DOHH2 (cell line): ENCODE data around the gene CHD9.

Source experiments
- H3F3A ChIP-seq: fragments of 200-600 bp; sonication (generic), shearing (Covaris generic); 2 replicates; pipeline ENCODE4 v1.6.0; 2016; ENCODE audit warnings: antibody characterized with exemption, mild to moderate bottlenecking; ENCODE audit not compliant: control insufficient read depth, insufficient read depth
- H3K27ac ChIP-seq: fragments of 200-600 bp; sonication (generic); 2 replicates; pipeline ENCODE4 v1.5.1; 2014; ENCODE audit warnings: low read depth, mild to moderate bottlenecking, low read length, moderate library complexity
- H3K27me3 ChIP-seq: fragments of 200-600 bp; sonication (generic); 2 replicates; pipeline ENCODE4 v1.6.1; 2014; ENCODE audit warnings: mild to moderate bottlenecking, low read length, mixed read lengths; ENCODE audit not compliant: control insufficient read depth
- H3K36me3 ChIP-seq: fragments of 200-600 bp; sonication (generic); 2 replicates; pipeline ENCODE4 v1.6.1; 2014; ENCODE audit warnings: mild to moderate bottlenecking, low read length, moderate library complexity, mixed read lengths; ENCODE audit not compliant: control insufficient read depth
- H3K4me1 ChIP-seq: fragments of 200-600 bp; sonication (generic); 2 replicates; pipeline ENCODE4 v1.6.1; 2014; ENCODE audit warnings: mild to moderate bottlenecking, low read length, mixed read lengths; ENCODE audit not compliant: control insufficient read depth
- H3K4me2 ChIP-seq: fragments of 200-600 bp; sonication (generic); 2 replicates; pipeline ENCODE4 v1.6.0; 2014; ENCODE audit warnings: mild to moderate bottlenecking, low read length, moderate library complexity
- H3K4me3 ChIP-seq: fragments of 200-600 bp; sonication (generic); 2 replicates; pipeline ENCODE4 v1.5.1; 2014; ENCODE audit warnings: mild to moderate bottlenecking, low read length, mixed read lengths
- H3K79me2 ChIP-seq: fragments of 200-600 bp; sonication (generic); 2 replicates; pipeline ENCODE4 v1.6.1; 2014; ENCODE audit warnings: mild to moderate bottlenecking, low read length, mixed read lengths; ENCODE audit not compliant: control insufficient read depth
- H3K9me2 ChIP-seq: fragments of 200-600 bp; sonication (generic); replicated peaks from 2 replicates; pipeline ENCODE4 v1.6.1; 2014; ENCODE audit warnings: mild to moderate bottlenecking, low read length, mixed read lengths; ENCODE audit not compliant: control insufficient read depth
- H3K9me3 ChIP-seq: fragments of 200-600 bp; sonication (generic); 2 replicates; pipeline ENCODE4 v1.6.1; 2014; ENCODE audit warnings: antibody characterized with exemption, low read length, mixed read lengths; ENCODE audit not compliant: control insufficient read depth, insufficient read depth
- H4K20me1 ChIP-seq: fragments of 200-600 bp; sonication (generic); 2 replicates; pipeline ENCODE4 v1.6.0; 2014; ENCODE audit warnings: low read depth, mild to moderate bottlenecking, antibody characterized with exemption, low read length, moderate library complexity; ENCODE audit not compliant: control insufficient read depth, insufficient read depth
- EZH2phosphoT487 ChIP-seq: fragments of 200-600 bp; sonication (generic); IDR thresholded peaks from 2 replicates; pipeline ENCODE4 v1.6.1; 2017; ENCODE audit warnings: borderline replicate concordance, mild to moderate bottlenecking, antibody characterized with exemption, low read length, moderate library complexity, mixed read lengths
- TF ChIP-seq, protein P1 (sequence below): fragments of 200-600 bp; sonication (generic); IDR thresholded peaks from one replicate; pipeline ENCODE4 v1.5.1; 2014; ENCODE audit warnings: antibody characterized with exemption, mild to moderate bottlenecking, low read depth, low read length; ENCODE audit not compliant: poor library complexity, severe bottlenecking

The CHD9 gene

DNA sequence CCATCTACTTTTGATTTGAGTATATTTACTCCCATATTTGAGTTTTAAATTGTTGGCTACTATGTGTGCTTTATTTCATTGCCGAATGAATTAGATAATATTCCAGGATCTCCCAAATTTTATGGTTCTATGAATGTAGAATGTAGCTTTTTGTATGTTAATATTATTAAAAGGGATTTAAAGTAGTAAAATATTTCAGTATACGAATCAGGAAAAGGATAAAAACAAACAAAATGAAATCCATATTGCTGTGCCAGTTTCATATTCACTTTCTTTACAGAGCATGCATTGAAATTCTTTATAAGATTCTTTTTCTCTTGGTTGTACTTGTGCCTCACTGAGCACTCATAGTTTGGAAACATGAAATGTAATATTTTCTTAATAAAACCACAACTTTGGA is 155.1 kb downstream of the CHD9 start:
- peaks cover 17% of the 10 kb centered on the region for H3F3A ChIP-seq
- no peaks in the 10 kb centered on the region for H3K9me3 ChIP-seq
- peaks cover 63% of the 10 kb centered on the region for H3K79me2 ChIP-seq
- no peaks in the 10 kb centered on the region for H3K27me3 ChIP-seq
- H3K27ac ChIP-seq, result no peak overlapping the region
- peak overlapping the region; percentile 99 for H3K4me2 ChIP-seq
- peak overlapping the region; percentile 89 for H3K4me3 ChIP-seq
- H3K36me3 ChIP-seq, result peaks cover 22% of the 10 kb centered on the region
- TF ChIP-seq EZH2phosphoT487, result no peak
- TF ChIP-seq, protein P1, sequence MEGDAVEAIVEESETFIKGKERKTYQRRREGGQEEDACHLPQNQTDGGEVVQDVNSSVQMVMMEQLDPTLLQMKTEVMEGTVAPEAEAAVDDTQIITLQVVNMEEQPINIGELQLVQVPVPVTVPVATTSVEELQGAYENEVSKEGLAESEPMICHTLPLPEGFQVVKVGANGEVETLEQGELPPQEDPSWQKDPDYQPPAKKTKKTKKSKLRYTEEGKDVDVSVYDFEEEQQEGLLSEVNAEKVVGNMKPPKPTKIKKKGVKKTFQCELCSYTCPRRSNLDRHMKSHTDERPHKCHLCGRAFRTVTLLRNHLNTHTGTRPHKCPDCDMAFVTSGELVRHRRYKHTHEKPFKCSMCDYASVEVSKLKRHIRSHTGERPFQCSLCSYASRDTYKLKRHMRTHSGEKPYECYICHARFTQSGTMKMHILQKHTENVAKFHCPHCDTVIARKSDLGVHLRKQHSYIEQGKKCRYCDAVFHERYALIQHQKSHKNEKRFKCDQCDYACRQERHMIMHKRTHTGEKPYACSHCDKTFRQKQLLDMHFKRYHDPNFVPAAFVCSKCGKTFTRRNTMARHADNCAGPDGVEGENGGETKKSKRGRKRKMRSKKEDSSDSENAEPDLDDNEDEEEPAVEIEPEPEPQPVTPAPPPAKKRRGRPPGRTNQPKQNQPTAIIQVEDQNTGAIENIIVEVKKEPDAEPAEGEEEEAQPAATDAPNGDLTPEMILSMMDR, result no peak
- no peaks in the 10 kb centered on the region for H3K9me2 ChIP-seq
- H3K4me1 ChIP-seq, result peaks cover 41% of the 10 kb centered on the region
- H4K20me1 ChIP-seq, result no peaks in the 10 kb centered on the region

DNA sequence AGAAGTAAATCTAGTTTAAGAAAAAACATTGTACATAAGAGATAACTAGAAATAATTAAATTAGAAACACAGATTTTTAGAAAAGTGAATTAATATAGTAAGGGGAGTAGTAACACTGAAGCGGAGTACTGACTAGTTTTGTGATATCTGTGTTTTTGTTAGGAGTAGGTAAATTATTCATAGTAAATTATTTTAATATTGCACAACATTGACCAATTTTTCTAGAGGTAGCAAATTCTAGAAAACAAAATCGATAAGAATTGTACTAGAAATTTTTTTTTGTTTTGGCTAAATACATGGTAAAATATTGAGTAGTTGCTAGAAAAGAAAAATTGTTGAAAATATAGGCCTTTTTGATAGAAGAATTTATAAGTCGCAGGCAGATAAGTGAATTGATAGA is 156.5 kb downstream of the CHD9 start:
- H3K4me3 ChIP-seq, result 0 out of 2 replicates have a peak overlapping the region, but pooled peaks have one; percentile 18
- H3K79me2 ChIP-seq, result peaks cover 73% of the 10 kb centered on the region
- H3K4me1 ChIP-seq, result peaks cover 55% of the 10 kb centered on the region
- no peaks in the 10 kb centered on the region for H3K9me3 ChIP-seq
- no peaks in the 10 kb centered on the region for H3K27me3 ChIP-seq
- TF ChIP-seq EZH2phosphoT487, result no peak
- TF ChIP-seq, protein P1, result no peak
- no peaks in the 10 kb centered on the region for H4K20me1 ChIP-seq
- peaks cover 25% of the 10 kb centered on the region for H3K36me3 ChIP-seq
- peaks cover 17% of the 10 kb centered on the region for H3F3A ChIP-seq
- peak overlapping the region; percentile 99 for H3K4me2 ChIP-seq
- H3K9me2 ChIP-seq, result no peaks in the 10 kb centered on the region
- H3K27ac ChIP-seq, result no peak overlapping the region

DNA sequence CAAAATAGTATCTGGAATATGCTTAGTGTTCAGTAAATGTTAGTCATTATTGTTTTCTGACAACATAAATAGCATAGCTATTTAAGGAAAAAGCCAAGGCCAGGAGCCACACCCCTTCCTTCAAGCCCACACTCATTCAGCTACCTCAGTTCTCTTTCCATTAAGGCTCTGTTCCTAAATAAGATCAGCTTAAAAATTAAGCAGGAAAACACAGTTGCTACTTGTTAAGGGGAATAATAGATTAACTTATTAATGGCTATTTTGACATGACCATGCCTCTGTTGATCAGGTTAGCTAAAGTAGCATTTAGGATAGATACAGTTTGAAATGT is 158.1 kb downstream of the CHD9 start:
- no peak overlapping the region for H3K4me3 ChIP-seq
- H3K27ac ChIP-seq, result no peak overlapping the region

More for the DNA sequence above, 158.1 kb downstream of the CHD9 start:
- Histone ChIP-seq H3K4me2 (peak overlapping the region; percentile 2; the same call in 1 of the 2 replicates), H3F3A (peaks cover 17% of the 10 kb centered on the region), H3K9me2 (no peaks in the 10 kb centered on the region), H3K36me3 (peaks cover 25% of the 10 kb centered on the region), H3K4me1 (peaks cover 55% of the 10 kb centered on the region), H3K27me3 (no peaks in the 10 kb centered on the region), H4K20me1 (no peaks in the 10 kb centered on the region), H3K79me2 (peaks cover 86% of the 10 kb centered on the region), H3K9me3 (no peaks in the 10 kb centered on the region)
- TF ChIP-seq, protein P1, result no peak
- TF ChIP-seq EZH2phosphoT487, result no peak
